Measurements from ENCODE around the gene TFR2.

- TF ChIP-seq SUZ12 (IDR thresholded peaks at IDR 0.05; ENCODE audit: extremely low read depth, insufficient read depth, insufficient read length) (no peak), ZNF274 (IDR thresholded peaks at IDR 0.05; ENCODE audit: low read depth, low read length) (no peak)
Measured at GRCh38 chr7:100584683-100585510, 56.5 kb downstream of the TFR2 start.
